Natural killer cell treated with Interleukin-12 subunit alpha and Interleukin-12 subunit beta and Interleukin-15 and Interleukin-18, amount 100 ng/mL, for 72 hours (primary cell): ENCODE results near the gene MOB2. TPM values are rescaled to one million over a fixed set of nuclear protein-coding genes. Genes with fewer than 3 reads are reported as not detected.
A peak's percentile ranks its signal among the peaks of the same experiment; 100 is the strongest.
"Not testable (repeated sequence)": the region's sequence is repeated elsewhere in the genome, so short reads cannot be mapped to it uniquely, and the experiment has no call there.

Source experiments
- ATAC-seq, 2 donors: fragments of 150-1000 bp; cut with Tn5 transposase in 1 of 2; sonication (Bioruptor Pico), chemical (Tn5 transposase) in 1 of 2; 2 replicates each; pipeline ENCODE4 v1.10.0; 2021
- DNase-seq: peaks from one replicate; pipeline ENCODE4 v3.0.0; 2022; ENCODE audit warnings: low spot score
- H3K27ac Mint-ChIP-seq, 2 donors: 1 replicate in 1 of 2; 2 replicates in 1 of 2; pipeline ENCODE4 v1.8.0; 2022; ENCODE audit warnings: mixed read lengths in 2 of 2, mild to moderate bottlenecking in 1 of 2, moderate library complexity in 1 of 2
- H3K27me3 Mint-ChIP-seq, 2 donors: 1 replicate in 1 of 2; 2 replicates in 1 of 2; pipeline ENCODE4 v1.8.0; 2022; ENCODE audit warnings: mixed read lengths in 2 of 2
- H3K36me3 Mint-ChIP-seq: one replicate; pipeline ENCODE4 v1.8.0; 2022; ENCODE audit warnings: mixed read lengths
- H3K4me1 Mint-ChIP-seq, 2 donors: 1 replicate in 1 of 2; 2 replicates in 1 of 2; pipeline ENCODE4 v1.8.0; 2022; ENCODE audit warnings: low read depth in 2 of 2, mixed read lengths in 2 of 2, mild to moderate bottlenecking in 1 of 2
- H3K4me3 Mint-ChIP-seq: one replicate; pipeline ENCODE4 v1.8.0; 2022; ENCODE audit warnings: mixed read lengths
- H3K9me3 Mint-ChIP-seq: 2 replicates; pipeline ENCODE4 v1.8.0; 2022; ENCODE audit warnings: mixed read lengths
- total RNA-seq, 2 donors: library from RNA; stranded (reverse); gene quantifications; one replicate each; pipeline ENCODE4 v1.2.3, GENCODE V29; 2022

Gene MOB2
- total RNA-seq, 2 donors from 2014 or later = 40.0 to 42.7 TPM

DNA sequence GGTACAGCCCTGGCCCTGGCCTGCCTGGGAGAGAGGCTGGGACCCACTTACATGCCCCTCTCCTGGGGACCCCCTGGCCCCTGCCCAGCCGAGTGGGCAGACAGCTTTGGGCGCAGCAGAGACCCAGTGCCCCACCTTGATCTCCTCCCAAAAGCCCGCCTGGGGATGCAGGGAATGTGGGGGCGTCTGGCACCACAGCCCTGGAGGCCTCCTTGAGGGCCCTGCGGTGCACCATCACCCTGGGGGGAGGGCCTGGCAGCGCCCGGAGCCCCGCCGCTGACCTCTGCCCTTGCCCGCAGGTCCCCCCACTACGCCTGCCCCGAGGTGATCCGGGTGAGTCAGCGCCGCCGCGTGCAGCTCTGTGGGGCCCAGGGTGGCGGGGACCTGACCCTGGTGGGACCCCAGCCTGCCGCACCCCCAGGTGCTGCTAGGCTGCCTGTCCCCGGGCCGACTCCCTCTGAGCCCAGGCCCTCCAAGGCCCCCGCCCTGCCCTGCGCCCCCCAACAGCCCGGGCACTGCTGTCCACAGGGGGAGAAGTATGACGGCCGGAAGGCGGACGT, 43.7 kb downstream of the MOB2 start:
- Mint-ChIP-seq H3K4me1 (no peaks in the 10 kb centered on the region), H3K4me3 (no peak overlapping the region), H3K9me3 (no peaks in the 10 kb centered on the region), H3K36me3 (no peaks in the 10 kb centered on the region), H3K27me3 (no peaks in the 10 kb centered on the region), H3K27ac (no peak overlapping the region)
- no peak for ATAC-seq
- no peak for DNase-seq

DNA sequence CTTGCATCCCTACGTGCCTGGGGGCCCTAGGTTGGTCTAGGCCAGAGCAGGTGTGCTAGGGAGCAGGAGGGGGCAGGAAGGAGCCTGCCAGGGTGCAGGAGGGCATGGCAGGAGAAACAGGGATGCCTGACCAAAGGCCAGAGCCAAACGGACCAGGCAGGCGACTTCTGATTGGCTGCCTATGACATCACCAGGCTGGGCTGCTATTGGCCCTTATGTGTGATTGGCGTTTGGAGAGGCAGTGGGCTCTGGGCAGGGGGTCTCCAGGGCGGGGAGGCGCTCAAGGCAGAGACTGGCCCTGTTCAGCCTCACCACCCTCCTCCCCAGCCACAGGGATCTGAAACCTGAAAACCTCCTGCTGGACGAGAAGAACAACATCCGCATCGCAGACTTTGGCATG, 44.4 kb downstream of the MOB2 start:
- Mint-ChIP-seq H3K9me3 (no peaks in the 10 kb centered on the region), H3K4me1 (no peaks in the 10 kb centered on the region), H3K27ac (no peak overlapping the region), H3K27me3 (no peaks in the 10 kb centered on the region), H3K4me3 (no peak overlapping the region), H3K36me3 (no peaks in the 10 kb centered on the region)
- no peak for ATAC-seq
- no peak for DNase-seq

DNA sequence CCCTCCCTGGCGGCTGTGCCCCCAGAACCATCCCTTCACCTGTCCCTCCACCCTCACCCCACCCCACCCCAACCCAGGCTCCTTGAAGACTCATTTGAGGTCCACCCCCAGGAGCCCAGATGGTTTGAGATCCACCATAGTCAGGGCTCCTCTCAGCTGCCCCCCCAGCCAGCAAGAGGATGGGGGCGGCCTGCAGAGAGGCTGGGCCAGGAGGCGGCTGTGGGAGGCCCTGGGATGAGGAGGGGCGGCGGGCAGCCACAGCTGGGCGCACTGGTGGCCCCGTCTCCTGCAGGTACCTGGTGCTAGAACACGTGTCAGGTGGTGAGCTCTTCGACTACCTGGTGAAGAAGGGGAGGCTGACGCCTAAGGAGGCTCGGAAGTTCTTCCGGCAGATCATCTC, 46.1 kb downstream of the MOB2 start:
- Mint-ChIP-seq H3K27me3 (no peaks in the 10 kb centered on the region), H3K27ac (no peak overlapping the region), H3K4me3 (no peak overlapping the region), H3K36me3 (no peaks in the 10 kb centered on the region), H3K4me1 (no peaks in the 10 kb centered on the region), H3K9me3 (no peaks in the 10 kb centered on the region)
- ATAC-seq (no peak), DNase-seq (no peak)

DNA sequence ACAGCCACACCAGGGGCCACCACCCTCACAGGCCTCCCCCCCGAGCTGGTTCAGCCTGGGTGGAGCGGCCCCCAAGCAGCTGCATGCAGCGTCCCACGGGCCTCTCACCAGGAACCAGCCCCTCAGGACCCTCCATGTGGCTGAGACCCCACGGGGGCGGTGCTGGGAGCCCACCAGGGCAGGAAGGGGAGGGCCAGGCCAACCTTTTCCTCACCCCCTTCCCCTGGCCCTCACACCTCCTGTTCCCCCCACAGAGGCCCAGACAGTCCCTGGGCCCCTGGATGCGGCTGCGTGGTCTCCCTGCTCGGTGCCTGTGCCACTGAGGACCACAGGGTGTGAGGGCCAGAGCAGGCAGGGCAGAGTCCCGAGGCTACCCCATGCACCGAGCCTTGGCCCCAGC, 46.5 kb downstream of the MOB2 start:
- Mint-ChIP-seq H3K9me3 (no peaks in the 10 kb centered on the region), H3K27ac (no peak overlapping the region), H3K4me1 (no peaks in the 10 kb centered on the region), H3K4me3 (no peak overlapping the region), H3K36me3 (no peaks in the 10 kb centered on the region), H3K27me3 (no peaks in the 10 kb centered on the region)
- DNase-seq (no peak), ATAC-seq (no peak)

DNA sequence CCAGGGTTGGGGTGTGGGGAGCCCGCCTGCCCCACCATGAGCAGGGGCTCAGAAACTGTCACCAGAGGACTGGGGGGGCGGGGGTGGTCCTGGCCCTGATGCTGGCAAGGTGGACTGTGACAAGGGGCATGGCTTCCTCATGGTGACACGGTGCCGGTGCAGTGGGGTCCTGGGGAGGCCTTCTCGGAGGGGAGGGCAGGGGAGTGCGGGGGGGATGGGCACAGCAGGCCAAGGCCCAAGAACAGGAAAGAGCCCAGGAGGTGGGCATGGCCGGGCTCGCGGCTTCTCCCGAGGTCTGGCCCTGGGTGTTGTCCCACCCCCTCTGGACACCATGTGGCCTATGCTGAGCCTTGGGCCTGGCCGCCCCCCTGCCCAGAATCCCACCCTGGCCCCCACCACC, 47.2 kb downstream of the MOB2 start:
- H3K27ac Mint-ChIP-seq = no peak overlapping the region
- H3K36me3 Mint-ChIP-seq = no peaks in the 10 kb centered on the region
- no peak for ATAC-seq

DNA sequence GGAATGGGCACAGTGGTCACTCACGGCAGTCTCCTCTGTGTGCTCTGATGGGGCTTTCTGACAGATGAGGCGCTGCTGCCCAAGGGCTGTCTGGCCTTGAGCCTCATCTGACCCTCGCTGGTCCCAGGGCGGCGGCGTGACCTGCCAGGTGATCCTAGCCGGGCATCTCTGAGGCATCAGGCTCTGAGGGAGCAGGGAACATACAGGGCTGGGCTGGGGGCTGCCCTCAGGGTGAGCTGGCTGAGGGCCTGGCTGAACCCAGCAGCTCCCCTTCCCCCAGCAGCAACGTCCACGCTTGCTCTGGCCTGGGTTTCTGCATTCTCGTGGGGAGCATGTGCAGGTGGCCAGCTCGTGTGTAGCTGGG, 47.6 kb downstream of the MOB2 start:
- H3K4me3 Mint-ChIP-seq = no peak overlapping the region
- H3K4me1 Mint-ChIP-seq = no peaks in the 10 kb centered on the region
- ATAC-seq (no peak), DNase-seq (no peak)
- no peaks in the 10 kb centered on the region for H3K9me3 Mint-ChIP-seq
- H3K27ac Mint-ChIP-seq = no peak overlapping the region
- no peaks in the 10 kb centered on the region for H3K36me3 Mint-ChIP-seq
- H3K27me3 Mint-ChIP-seq = no peaks in the 10 kb centered on the region

More for the DNA sequence above, 47.2 kb downstream of the MOB2 start:
- no peaks in the 10 kb centered on the region for H3K9me3 Mint-ChIP-seq
- H3K27me3 Mint-ChIP-seq = no peaks in the 10 kb centered on the region
- H3K4me1 Mint-ChIP-seq = no peaks in the 10 kb centered on the region
- no peak overlapping the region for H3K4me3 Mint-ChIP-seq
- DNase-seq = no peak

DNA sequence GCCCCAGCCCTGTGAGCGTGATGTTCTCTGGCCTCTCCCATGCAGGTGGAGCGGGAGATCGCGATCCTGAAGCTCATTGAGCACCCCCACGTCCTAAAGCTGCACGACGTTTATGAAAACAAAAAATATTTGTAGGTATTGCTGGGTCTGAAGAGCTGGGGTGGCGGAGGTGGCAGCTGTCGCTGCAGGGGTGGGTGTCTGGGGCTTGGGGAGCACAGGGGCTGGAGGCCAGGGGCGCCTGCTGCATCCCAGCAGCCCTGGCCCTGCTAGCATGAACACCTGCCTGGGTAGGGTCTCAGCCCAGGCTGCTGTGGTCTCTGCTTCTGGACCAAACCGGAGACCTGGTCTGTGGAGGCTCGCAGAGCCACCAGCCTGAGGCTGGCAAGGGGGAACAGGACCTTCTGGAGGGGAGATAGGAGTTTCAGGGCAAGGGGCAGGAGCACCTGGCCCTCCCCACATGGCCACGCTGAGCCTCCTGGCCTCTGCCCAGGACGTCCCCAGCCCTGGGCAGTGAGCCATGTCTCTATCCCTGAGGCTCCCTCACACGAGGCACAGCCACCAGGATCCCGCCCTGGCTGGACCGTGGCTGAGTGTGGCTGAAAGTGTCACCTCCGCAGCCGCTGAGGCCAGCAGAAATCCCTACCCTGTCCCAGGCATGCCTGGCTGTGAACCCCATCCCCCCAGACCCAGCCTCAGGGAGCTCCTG, 48.2 kb downstream of the MOB2 start:
- Mint-ChIP-seq H3K27me3 (no peaks in the 10 kb centered on the region), H3K4me3 (no peak overlapping the region), H3K36me3 (no peaks in the 10 kb centered on the region), H3K9me3 (no peaks in the 10 kb centered on the region), H3K4me1 (no peaks in the 10 kb centered on the region), H3K27ac (no peak overlapping the region)
- ATAC-seq (no peak), DNase-seq (no peak)

DNA sequence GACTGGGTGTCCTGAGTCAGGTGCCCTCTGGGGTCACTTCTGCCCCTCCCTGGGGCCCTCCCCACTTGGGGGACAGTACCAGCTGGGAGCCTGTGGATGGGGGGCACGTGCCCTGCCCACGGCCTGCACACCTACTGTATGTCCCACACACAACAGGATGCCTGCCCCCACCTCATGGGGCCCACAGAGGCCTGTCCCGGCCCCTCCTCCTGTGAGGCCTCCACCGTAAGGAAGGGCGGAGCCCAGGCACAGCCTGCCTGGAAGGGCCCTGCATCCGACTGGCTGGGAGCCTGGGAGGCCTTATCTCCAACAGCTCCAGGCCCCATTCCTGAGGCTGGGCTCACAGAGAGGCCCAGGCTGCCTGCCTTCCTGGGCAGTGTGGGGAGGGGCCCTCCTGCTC, 49.1 kb downstream of the MOB2 start:
- Mint-ChIP-seq H3K4me1 (no peaks in the 10 kb centered on the region), H3K9me3 (no peaks in the 10 kb centered on the region), H3K4me3 (no peak overlapping the region), H3K27ac (no peak overlapping the region), H3K27me3 (no peaks in the 10 kb centered on the region), H3K36me3 (no peaks in the 10 kb centered on the region)
- peak in 1 of 2 donors; percentile 12 for ATAC-seq
- DNase-seq = no peak

DNA sequence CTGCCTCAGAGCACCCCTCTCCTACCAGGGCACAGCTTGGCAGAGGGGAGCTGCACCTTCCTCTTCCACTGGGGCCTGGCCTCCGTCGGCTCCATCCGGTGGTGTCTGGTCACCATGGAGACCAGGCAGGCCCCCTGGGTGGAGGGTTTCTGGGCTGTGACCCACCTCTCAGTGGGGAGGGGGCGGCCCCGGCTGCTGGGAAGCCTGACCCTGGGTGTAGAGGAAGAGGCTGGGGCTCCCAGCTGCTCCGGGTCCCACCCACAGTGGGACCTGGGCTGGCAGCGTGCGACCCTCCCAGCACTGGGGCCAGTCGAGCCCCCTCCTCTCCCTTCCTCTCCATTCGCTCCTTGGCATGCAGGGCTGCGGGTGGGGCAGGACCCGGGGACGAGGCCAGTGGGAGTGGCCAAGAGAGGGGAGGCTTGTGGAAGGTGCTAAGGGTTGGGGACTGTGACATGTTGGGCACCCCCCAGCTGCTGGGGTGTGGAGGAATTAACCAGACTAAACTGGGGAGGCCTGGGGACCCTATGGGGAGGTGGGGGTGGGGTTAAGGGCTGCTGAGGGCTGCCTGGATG, 50.0 kb downstream of the MOB2 start:
- H3K27me3 Mint-ChIP-seq = no peaks in the 10 kb centered on the region
- ATAC-seq = no peak

DNA sequence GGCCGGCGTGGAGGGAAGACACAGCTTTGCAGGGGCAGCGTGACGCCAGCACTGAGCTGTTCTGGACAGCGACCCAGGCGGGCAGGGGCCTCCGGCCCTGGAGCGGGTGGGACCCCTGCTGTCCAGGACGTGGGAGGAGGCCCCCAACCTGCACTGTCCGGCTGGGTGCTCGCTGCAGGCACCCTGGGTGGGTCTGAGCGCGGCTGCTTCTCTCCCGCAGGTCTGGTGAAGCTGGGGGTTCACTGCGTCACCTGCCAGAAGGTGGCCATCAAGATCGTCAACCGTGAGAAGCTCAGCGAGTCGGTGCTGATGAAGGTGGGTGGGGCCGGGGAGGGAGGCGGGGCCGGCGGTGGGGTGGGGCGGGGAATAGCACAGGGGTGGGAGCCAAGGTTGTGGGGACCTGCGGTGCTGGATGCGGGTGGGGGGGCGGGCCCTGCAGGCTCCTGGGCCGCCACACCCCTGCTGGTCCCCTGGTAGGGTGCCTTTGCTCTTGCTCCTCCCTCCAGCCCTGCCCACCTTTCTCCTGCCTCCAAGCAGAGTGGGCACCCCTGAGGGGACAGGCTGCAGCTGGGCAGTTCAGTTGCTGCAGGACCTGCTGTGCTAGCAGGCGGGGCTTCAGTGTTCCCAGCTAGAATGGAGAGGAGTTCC, 50.6 kb downstream of the MOB2 start:
- H3K36me3 Mint-ChIP-seq = no peaks in the 10 kb centered on the region
- H3K4me1 Mint-ChIP-seq = no peaks in the 10 kb centered on the region
- H3K4me3 Mint-ChIP-seq = no peak overlapping the region
- DNase-seq (no peak), ATAC-seq (no peak)
- H3K9me3 Mint-ChIP-seq = no peaks in the 10 kb centered on the region
- no peaks in the 10 kb centered on the region for H3K27me3 Mint-ChIP-seq
- no peak overlapping the region for H3K27ac Mint-ChIP-seq

More for the DNA sequence above, 50.0 kb downstream of the MOB2 start:
- Mint-ChIP-seq H3K36me3 (no peaks in the 10 kb centered on the region), H3K9me3 (no peaks in the 10 kb centered on the region), H3K4me1 (no peaks in the 10 kb centered on the region), H3K4me3 (no peak overlapping the region), H3K27ac (no peak overlapping the region)
- DNase-seq = no peak

DNA sequence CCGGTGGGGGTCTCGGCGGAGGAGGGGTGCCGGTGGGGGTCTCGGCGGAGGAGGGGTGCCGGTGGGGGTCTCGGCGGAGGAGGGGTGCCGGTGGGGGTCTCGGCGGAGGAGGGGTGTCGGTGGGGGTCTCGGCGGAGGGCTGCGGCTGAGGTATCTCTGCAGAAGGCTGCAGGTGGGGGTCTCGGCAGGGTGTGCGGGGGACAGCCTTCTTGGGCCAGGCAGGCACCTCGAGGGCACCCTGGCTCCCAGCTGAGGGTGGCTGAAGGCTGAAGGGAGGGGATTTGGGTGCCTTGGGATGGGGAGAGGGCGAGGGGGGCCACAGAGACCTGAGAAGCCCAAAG, 51.1 kb downstream of the MOB2 start:
- H3K27me3 Mint-ChIP-seq, DNase-seq, H3K4me3 Mint-ChIP-seq, H3K9me3 Mint-ChIP-seq, ATAC-seq, H3K27ac Mint-ChIP-seq, H3K36me3 Mint-ChIP-seq, H3K4me1 Mint-ChIP-seq: not testable (repeated sequence)

DNA sequence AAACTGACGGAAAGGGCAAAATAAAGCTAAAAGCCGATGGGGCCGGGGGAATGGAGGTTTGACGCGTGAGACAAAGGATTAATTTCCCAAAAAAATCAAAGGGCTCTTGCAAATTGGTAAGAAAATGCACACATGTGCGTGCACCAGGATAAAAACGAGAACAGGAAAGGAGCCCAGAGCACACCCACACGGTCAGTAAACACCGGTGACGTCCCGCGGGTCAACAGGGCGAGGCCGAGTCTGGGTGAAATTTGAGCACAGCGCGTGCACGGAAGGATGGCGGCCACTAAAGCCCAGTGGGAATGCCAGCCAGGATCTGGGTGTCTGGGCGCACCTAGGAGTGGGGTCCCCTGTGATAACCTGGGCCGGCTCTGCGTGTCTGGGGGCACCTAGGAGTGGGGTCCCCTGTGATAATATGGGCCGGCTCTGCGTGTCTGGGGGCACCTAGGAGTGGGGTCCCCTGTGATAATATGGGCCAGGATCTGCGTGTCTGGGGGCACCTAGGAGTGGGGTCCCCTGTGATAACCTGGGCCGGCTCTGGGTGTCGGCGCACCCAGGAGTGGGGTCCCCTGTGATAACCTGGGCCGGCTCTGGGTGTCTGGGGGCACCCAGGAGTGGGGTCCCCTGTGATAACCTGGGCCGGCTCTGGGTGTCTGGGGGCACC, 52.5 kb downstream of the MOB2 start:
- no peaks in the 10 kb centered on the region for H3K4me1 Mint-ChIP-seq
- no peak overlapping the region for H3K4me3 Mint-ChIP-seq
- H3K9me3 Mint-ChIP-seq = no peaks in the 10 kb centered on the region
- no peak overlapping the region for H3K27ac Mint-ChIP-seq
- H3K27me3 Mint-ChIP-seq = no peaks in the 10 kb centered on the region
- H3K36me3 Mint-ChIP-seq = no peaks in the 10 kb centered on the region
- DNase-seq (no peak), ATAC-seq (no peak)

DNA sequence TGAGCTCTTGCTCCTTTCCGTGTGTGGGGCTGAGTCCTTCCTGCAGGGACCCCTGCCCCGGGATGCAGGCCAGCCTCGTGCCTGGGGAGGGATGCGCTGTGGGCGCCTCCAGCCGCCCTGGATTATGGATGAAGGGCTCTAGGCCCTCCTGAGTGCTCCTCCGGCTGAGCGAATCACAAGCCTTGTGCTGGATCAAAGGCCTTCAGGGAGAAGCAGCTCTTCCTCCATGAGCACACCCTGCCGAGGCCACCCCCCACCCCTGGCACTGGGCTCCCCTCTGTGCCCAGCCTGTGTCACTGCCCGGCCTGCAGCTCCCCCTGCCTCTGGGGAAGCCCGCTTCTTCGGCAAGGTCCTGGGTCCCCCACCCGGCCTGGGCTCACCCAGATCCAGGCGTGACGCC, 53.0 kb downstream of the MOB2 start:
- DNase-seq (no peak), ATAC-seq (no peak)
- Mint-ChIP-seq H3K27ac (no peak overlapping the region), H3K4me1 (no peaks in the 10 kb centered on the region), H3K9me3 (no peaks in the 10 kb centered on the region), H3K4me3 (no peak overlapping the region), H3K27me3 (no peaks in the 10 kb centered on the region), H3K36me3 (no peaks in the 10 kb centered on the region)

DNA sequence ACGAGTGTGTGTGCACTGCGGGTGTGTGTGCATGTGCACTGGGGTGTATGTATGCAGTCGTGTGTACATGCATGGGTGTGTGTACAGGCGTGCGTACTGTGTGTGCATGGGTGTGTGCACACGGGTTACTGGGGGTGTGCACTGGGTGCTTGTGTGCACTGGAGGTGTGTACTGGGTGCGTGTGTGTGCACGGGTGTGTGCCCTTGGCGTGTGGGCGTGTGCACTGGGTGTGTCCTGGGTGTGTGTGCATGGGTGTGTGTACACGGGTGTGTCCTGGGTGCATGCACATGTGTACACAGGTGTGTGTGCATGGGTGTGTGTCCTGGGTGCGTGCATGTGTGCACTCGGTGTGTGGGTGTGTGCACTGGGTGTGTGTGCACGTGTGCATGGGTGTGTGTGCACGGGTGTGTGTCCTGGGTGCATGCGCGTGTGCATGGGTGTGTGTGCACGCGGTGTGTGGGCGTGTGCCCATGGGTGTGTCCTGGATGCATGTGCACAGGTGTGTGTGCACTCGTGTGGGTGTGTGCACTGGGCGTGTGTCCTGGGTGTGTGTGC, 57.7 kb downstream of the MOB2 start:
- peak; percentile 52 to 61 for ATAC-seq
- Mint-ChIP-seq H3K36me3 (no peaks in the 10 kb centered on the region), H3K9me3 (no peaks in the 10 kb centered on the region), H3K4me3 (no peak overlapping the region), H3K4me1 (no peaks in the 10 kb centered on the region), H3K27me3 (no peaks in the 10 kb centered on the region), H3K27ac (no peak overlapping the region)
- no peak for DNase-seq
